ENCODE measurements around the gene VGLL1.

VGLL1 gene

DNA sequence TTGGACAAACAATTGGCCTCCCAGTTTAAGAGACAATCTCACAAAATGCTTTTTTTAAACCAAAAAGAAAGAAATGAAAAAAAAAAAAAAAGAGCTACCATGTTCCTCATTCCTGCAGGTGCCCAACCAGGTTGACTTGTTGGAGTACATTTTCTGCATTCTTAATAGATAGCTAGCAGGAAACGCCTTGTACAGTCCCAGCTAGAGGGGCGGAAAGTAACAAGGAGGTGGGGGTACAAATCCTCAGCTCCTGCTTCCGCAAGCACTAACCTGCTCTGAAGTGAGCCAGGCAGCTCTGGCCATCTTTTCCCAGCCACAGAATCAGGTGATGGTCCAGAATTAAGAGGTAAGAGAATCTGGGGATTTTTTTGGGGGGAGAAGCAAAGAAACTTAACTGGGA is at the start of gene VGLL1:
TSS of gene VGLL1 (plus strand) at position 265 of the 400 bp plus-strand sequence. CDS start 3,806 bp downstream, outside the sequence.
- in situ Hi-C loops (cut with MboI; ENCODE audit: low sequenced_read_pairs): no loop called here

GRCh38 chrX:136487647-136488046 is 44.4 kb upstream of the VGLL1 start, which contains the start of gene BRS3:
Gene BRS3, plus strand, starts transcription at chrX:136487947. Its CDS starts 168 bp downstream, at chrX:136488115.
- in situ Hi-C loops (cut with MboI; ENCODE audit: low sequenced_read_pairs): no loop called here

GRCh38 chrX:136488706-136489105 is 43.3 kb upstream of the VGLL1 start:
- in situ Hi-C loops (cut with MboI; ENCODE audit: low sequenced_read_pairs): no loop called here

GRCh38 chrX:136491832-136492231 is 40.2 kb upstream of the VGLL1 start:
- in situ Hi-C loops (cut with MboI; ENCODE audit: low sequenced_read_pairs): no loop called here

DNA sequence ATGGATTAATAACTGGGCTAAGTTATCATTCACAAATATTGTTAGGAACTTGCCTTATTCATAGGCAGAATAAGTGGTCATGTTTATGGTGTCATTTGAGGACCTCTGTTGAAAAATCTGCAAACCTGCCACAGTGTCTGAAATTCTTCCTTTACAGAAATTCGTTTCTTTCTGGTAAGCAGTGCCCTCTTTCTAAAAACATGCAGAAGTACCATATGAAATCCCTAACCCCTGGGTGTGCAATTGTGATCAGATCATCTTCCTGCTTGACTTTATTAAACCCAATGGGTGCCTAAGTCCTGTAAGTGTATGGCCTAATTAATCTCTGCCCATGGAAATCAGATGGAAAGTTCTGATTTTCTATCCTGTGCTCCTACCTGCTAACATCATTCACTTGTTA is 39.0 kb upstream of the VGLL1 start:
- in situ Hi-C loops (cut with MboI; ENCODE audit: low sequenced_read_pairs): no loop called here

- in situ Hi-C loops (cut with MboI; ENCODE audit: low sequenced_read_pairs): no loop called here
These were observed 37.0 kb upstream of the VGLL1 start for GRCh38 chrX:136495043-136495442.

- in situ Hi-C loops (cut with MboI; ENCODE audit: low sequenced_read_pairs): no loop called here
These were observed 35.7 kb upstream of the VGLL1 start for GRCh38 chrX:136496186-136496763.

- in situ Hi-C loops (cut with MboI; ENCODE audit: low sequenced_read_pairs): no loop called here
These were observed 35.1 kb upstream of the VGLL1 start for GRCh38 chrX:136496764-136497555.

- in situ Hi-C loops (cut with MboI; ENCODE audit: low sequenced_read_pairs): no loop called here
These were observed 34.4 kb upstream of the VGLL1 start, which contains the start of gene HTATSF1 for GRCh38 chrX:136497556-136498052. Gene HTATSF1, plus strand, starts transcription at chrX:136497592. Its CDS starts 93 bp downstream, at chrX:136497685.

- in situ Hi-C loops (cut with MboI; ENCODE audit: low sequenced_read_pairs): no loop called here
These were observed 12.9 kb upstream of the VGLL1 start for GRCh38 chrX:136519069-136519468.

GRCh38 chrX:136523770-136524169 is 8.2 kb upstream of the VGLL1 start:
- in situ Hi-C loops (cut with MboI; ENCODE audit: low sequenced_read_pairs): no loop called here

GRCh38 chrX:136525738-136526606 is 6.0 kb upstream of the VGLL1 start:
- in situ Hi-C loops (cut with MboI; ENCODE audit: low sequenced_read_pairs): no loop called here

DNA sequence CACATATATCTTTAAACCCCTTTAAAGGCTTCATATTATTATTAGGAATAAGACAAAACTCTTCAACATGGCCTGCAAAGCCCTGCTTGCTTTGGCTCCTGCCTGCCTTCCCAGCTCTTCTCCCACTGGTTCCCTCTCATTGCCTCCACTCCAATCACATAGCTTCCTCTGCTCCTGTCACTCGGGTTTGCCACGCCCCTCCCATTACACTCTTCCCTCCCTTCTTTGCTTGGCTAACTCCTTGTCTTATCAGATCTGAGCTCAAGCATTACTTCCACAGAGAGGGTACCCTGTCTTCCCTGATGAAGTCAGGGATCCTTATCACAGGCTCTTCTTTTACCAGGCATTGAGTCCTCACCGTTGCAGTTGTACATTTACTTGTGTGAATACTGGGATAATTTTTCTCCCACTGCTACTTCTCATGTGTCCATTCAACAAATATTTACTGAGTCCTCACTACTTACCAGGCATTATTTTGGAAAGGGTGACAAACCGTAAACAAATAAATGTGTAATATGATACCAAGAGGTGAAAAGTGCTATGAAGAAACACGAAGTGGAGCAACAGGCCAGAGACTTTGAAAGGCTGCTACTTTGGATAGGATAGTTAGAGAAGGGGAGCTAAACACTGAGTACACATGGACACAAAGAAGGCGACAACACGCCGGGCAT is 3.2 kb upstream of the VGLL1 start:
- in situ Hi-C loops (cut with MboI; ENCODE audit: low sequenced_read_pairs): no loop called here

GRCh38 chrX:136529795-136530194 is 2.2 kb upstream of the VGLL1 start:
- in situ Hi-C loops (cut with MboI; ENCODE audit: low sequenced_read_pairs): no loop called here

- in situ Hi-C loops (cut with MboI; ENCODE audit: low sequenced_read_pairs): no loop called here
These were observed 2.1 kb downstream of the VGLL1 start for GRCh38 chrX:136534131-136534530.

DNA sequence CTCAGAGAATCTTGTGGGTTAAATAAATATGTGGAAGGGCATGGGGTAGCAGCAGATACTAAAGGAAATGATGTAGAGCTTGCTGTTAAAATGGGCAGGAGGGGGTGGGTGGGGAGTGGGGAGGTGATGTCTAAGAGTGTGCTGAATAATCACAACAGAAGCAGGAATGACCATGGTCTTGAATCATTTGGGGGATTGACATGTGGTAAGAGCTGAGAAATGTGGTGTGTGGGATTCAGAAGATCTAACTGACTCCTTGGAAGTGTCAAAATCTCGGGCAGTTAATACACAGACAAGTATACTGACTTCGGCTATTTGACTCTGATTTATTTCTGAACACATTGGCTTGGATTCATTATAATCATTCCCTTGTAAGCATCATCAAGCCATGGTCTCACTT is 6.8 kb downstream of the VGLL1 start:
- in situ Hi-C loops (cut with MboI; ENCODE audit: low sequenced_read_pairs): no loop called here

DNA sequence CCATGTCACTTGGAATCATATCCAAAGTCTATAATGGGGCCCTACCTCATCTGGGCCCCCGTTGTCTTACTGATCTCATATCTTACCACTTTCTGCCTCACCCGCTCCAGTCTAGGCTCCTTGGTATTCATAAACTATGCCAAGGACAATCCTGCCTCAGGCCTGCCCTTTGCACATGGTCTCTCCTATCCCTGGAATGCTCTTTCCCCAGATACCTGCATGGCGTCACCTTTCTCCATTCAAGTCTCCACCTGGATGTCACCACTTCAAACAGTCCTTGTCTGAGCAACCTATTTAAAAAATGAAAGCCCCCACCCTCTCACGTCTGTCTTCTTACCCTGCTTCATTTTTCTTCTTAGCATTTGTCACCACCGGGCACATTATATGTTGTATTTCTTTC is 8.2 kb downstream of the VGLL1 start:
- in situ Hi-C loops (cut with MboI; ENCODE audit: low sequenced_read_pairs): no loop called here

GRCh38 chrX:136541294-136541693 is 9.3 kb downstream of the VGLL1 start:
- in situ Hi-C loops (cut with MboI; ENCODE audit: low sequenced_read_pairs): no loop called here

GRCh38 chrX:136542281-136542680 is 10.3 kb downstream of the VGLL1 start:
- in situ Hi-C loops (cut with MboI; ENCODE audit: low sequenced_read_pairs): no loop called here

DNA sequence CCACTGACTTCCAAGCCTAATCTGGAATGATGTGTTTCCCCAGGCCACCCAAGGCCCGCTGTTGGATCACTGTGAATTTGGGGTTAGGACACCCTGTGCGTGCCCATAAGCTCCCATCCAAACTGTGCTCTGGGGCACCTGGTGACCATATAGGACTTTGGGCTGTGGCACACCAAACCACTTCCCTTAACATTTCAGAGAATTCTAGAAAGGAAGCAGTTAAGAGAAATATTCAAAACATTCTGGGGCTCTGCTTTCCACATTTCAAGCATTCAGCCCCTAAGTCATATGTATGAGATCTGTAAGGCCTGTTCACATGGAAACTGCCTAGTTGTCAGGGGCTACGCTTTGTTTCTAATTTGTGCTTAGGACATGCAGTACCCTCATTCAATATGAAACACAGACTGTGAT is 14.4 kb downstream of the VGLL1 start:
- in situ Hi-C loops (cut with MboI; ENCODE audit: low sequenced_read_pairs): no loop called here

DNA sequence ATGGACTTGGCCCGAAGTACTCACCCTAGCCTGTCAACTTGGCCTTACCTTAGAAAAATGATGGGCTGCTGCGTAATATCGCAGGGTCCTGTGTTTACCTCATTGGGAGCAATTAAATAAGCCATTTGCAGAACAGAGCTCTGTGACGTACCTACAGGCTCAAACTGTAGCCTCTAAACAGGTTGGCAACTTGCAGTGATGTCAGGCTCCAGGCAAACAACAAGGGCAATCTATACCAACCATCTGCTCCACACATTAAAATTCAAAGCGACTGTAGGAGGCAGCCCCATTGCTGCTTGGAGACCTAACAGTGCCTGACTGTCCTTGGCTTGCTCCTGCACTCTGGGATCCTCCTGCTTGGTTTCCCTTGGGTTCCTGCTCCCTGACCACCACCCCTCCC is 17.2 kb downstream of the VGLL1 start:
- in situ Hi-C loops (cut with MboI; ENCODE audit: low sequenced_read_pairs): no loop called here
